Mesenchymal stem cell (in vitro differentiated cells and primary cell): Measurements from ENCODE around the gene EXOC6B.

Source experiments
- DNase-seq: peaks from one replicate; pipeline ENCODE4 v3.0.0-alpha.2; 2013
- H2AFZ ChIP-seq: one replicate; pipeline ENCODE4 v1.6.1; 2013; ENCODE audit warnings: low read depth, mild to moderate bottlenecking, control low read depth, inconsistent platforms, low read length, moderate library complexity
- H2AK5ac ChIP-seq: 2 replicates; pipeline ENCODE4 v1.6.1; 2013; ENCODE audit warnings: low read length, moderate library complexity, mild to moderate bottlenecking, inconsistent platforms; ENCODE audit not compliant: severe bottlenecking
- H2BK120ac ChIP-seq: one replicate; pipeline ENCODE4 v1.6.1; 2013; ENCODE audit warnings: low read depth, mild to moderate bottlenecking, inconsistent platforms, low read length, moderate library complexity
- H2BK12ac ChIP-seq, 2 experiments: one replicate each; pipeline ENCODE4 v1.6.1; 2013; ENCODE audit warnings: inconsistent platforms in 2 of 2, low read length in 2 of 2, mild to moderate bottlenecking in 2 of 2, moderate library complexity in 2 of 2, control low read depth in 1 of 2
- H2BK15ac ChIP-seq: one replicate; pipeline ENCODE4 v1.6.1; 2013; ENCODE audit warnings: mild to moderate bottlenecking, low read depth, inconsistent platforms; ENCODE audit not compliant: poor library complexity, severe bottlenecking
- H2BK5ac ChIP-seq: 2 replicates; pipeline ENCODE4 v1.6.1; 2013; ENCODE audit warnings: low read depth, mild to moderate bottlenecking, low read length, control low read depth, inconsistent platforms; ENCODE audit not compliant: poor library complexity, severe bottlenecking
- H3K14ac ChIP-seq, 2 experiments: one replicate each; pipeline ENCODE4 v1.6.1; 2013; ENCODE audit warnings: inconsistent platforms in 2 of 2, low read length in 2 of 2, control low read depth in 1 of 2, mild to moderate bottlenecking in 1 of 2, moderate library complexity in 1 of 2
- H3K18ac ChIP-seq, 2 experiments: one replicate each; pipeline ENCODE4 v1.6.1; 2013; ENCODE audit warnings: inconsistent platforms in 2 of 2, low read length in 2 of 2, control low read depth in 1 of 2, low read depth in 1 of 2, mild to moderate bottlenecking in 1 of 2
- H3K23ac ChIP-seq, 2 experiments: one replicate each; pipeline ENCODE4 v1.6.1; 2013; ENCODE audit warnings: inconsistent platforms in 2 of 2, low read length in 2 of 2, mild to moderate bottlenecking in 2 of 2, moderate library complexity in 2 of 2, control low read depth in 1 of 2
- H3K27ac ChIP-seq: 2 replicates; pipeline ENCODE4 v1.5.1; 2013; ENCODE audit warnings: mild to moderate bottlenecking, moderate library complexity, low read length, control low read depth, inconsistent platforms; ENCODE audit not compliant: poor library complexity, severe bottlenecking
- H3K27me3 ChIP-seq, 2 experiments: 2 replicates each; pipeline versions ENCODE4 v1.6.1 to v1.7.0; 2013; ENCODE audit warnings: low read length in 2 of 2, mild to moderate bottlenecking in 2 of 2, moderate library complexity in 2 of 2, control low read depth in 1 of 2, inconsistent platforms in 1 of 2; ENCODE audit not compliant: control insufficient read depth in 1 of 2, insufficient read depth in 1 of 2
- H3K36me3 ChIP-seq, 2 experiments: 2 replicates each; pipeline versions ENCODE4 v1.6.1 to v1.7.0; 2013; ENCODE audit warnings: low read length in 2 of 2, control low read depth in 1 of 2, inconsistent platforms in 1 of 2, low read depth in 1 of 2, mild to moderate bottlenecking in 1 of 2; ENCODE audit not compliant: insufficient read depth in 2 of 2, control insufficient read depth in 1 of 2
- H3K4ac ChIP-seq, 2 experiments: one replicate each; pipeline ENCODE4 v1.6.1; 2013; ENCODE audit warnings: inconsistent platforms in 2 of 2, low read length in 2 of 2, mild to moderate bottlenecking in 2 of 2, moderate library complexity in 2 of 2, control low read depth in 1 of 2, low read depth in 1 of 2
- H3K4me1 ChIP-seq: 2 replicates; pipeline ENCODE4 v1.6.1; 2013; ENCODE audit warnings: low read depth, low read length, control low read depth; ENCODE audit not compliant: control insufficient read depth, insufficient read depth
- H3K4me2 ChIP-seq: 2 replicates; pipeline ENCODE4 v1.6.1; 2013; ENCODE audit warnings: low read length, mild to moderate bottlenecking, inconsistent platforms; ENCODE audit not compliant: poor library complexity, severe bottlenecking
- H3K4me3 ChIP-seq, 2 experiments: 2 replicates each; pipeline versions ENCODE4 v1.5.1 to v1.7.0; 2013; ENCODE audit warnings: low read length in 2 of 2, mild to moderate bottlenecking in 2 of 2, control low read depth in 1 of 2, low read depth in 1 of 2; ENCODE audit not compliant: insufficient read depth in 1 of 2
- H3K79me1 ChIP-seq: replicated peaks from 2 replicates; pipeline ENCODE4 v1.6.1; 2013; ENCODE audit warnings: mild to moderate bottlenecking, control low read depth, low read length, inconsistent platforms; ENCODE audit not compliant: poor library complexity, severe bottlenecking
- H3K9ac ChIP-seq: 2 replicates; pipeline ENCODE4 v1.7.0; 2013; ENCODE audit warnings: mild to moderate bottlenecking, low read length, moderate library complexity
- H3K9me3 ChIP-seq: 2 replicates; pipeline ENCODE4 v1.7.0; 2013; ENCODE audit warnings: mild to moderate bottlenecking, low read length; ENCODE audit not compliant: control insufficient read depth
- H4K8ac ChIP-seq: one replicate; pipeline ENCODE4 v1.6.1; 2013; ENCODE audit warnings: inconsistent platforms, mild to moderate bottlenecking, low read length, moderate library complexity
- H4K91ac ChIP-seq: one replicate; pipeline ENCODE4 v1.6.1; 2013; ENCODE audit warnings: mild to moderate bottlenecking, low read length, inconsistent platforms
- WGBS: methylation state at CpG from one replicate; pipeline ENCODE4 v1.1.7; 2013; ENCODE audit warnings: mixed read lengths; 5-methylcytosine and 5-hydroxymethylcytosine counted together

Gene EXOC6B

DNA sequence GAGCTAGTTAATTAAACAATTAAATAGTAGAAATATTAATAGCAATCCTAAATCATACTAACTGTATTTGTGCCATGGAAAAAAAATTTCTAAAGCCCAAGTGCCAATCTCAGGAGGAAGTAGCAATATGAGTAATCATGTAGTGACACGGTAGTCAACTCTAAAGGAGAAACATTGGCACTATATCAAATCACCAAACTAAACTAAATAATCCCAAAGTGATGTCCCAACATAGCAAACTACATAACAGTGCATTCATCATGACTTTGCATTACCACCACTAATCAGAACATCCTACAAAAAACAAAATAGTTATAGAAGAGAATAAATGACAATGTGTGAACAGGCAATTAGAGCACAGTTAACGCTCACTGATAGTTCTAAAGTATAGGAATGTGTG is 195.1 kb downstream of the EXOC6B start:
- WGBS = 70% methylated on average over 2 of the region's 2 CpGs

DNA sequence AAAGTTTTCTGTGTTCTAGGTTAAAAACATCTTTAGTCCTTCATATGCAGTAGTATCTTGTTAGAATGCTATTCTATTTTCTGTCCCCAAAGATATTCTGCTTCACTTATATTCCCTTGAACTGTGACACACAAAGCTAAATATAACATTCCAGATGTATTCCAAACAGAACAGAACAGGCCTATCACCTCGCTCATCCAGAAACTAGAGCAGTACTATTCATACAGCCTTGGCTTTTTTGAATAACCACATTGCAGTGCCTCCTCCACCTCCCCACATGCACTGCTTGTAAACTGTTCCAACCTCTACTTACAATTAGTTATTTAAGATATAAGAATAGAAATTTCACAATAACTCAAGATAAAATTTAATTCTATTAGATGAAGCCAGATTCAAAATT is 196.8 kb downstream of the EXOC6B start:
- no peak overlapping the region for H3K9ac ChIP-seq
- no peak overlapping the region for H2BK120ac ChIP-seq
- no peak overlapping the region for H3K4me3 ChIP-seq
- H3K4ac ChIP-seq = no peak overlapping the region
- no peak overlapping the region for H2AK5ac ChIP-seq
- 100% methylated on average over 1 of the region's 1 CpG for WGBS
- no peaks in the 10 kb centered on the region for H3K4me1 ChIP-seq
- no peak overlapping the region for H4K91ac ChIP-seq
- H3K79me1 ChIP-seq = peaks cover 4% of the 10 kb centered on the region
- H3K4me2 ChIP-seq = no peak overlapping the region
- H4K8ac ChIP-seq = no peak overlapping the region
- H2AFZ ChIP-seq = no peak overlapping the region
- H3K27ac ChIP-seq = no peak overlapping the region
- no peak overlapping the region for H3K14ac ChIP-seq
- H3K18ac ChIP-seq = no peak overlapping the region
- no peak overlapping the region for H2BK15ac ChIP-seq
- H3K27me3 ChIP-seq = no peaks in the 10 kb centered on the region
- H2BK12ac ChIP-seq = no peak overlapping the region
- no peaks in the 10 kb centered on the region for H3K36me3 ChIP-seq
- no peaks in the 10 kb centered on the region for H3K9me3 ChIP-seq
- peak; percentile 10 for DNase-seq
- no peak overlapping the region for H2BK5ac ChIP-seq
- H3K23ac ChIP-seq = no peak overlapping the region

More for the DNA sequence above, 195.1 kb downstream of the EXOC6B start:
- H3K4ac ChIP-seq = no peak overlapping the region
- no peak overlapping the region for H4K8ac ChIP-seq
- H2AFZ ChIP-seq = no peak overlapping the region
- no peak overlapping the region for H3K4me3 ChIP-seq
- H3K79me1 ChIP-seq = peaks cover 4% of the 10 kb centered on the region
- H2BK12ac ChIP-seq = no peak overlapping the region
- H2AK5ac ChIP-seq = no peak overlapping the region
- H2BK15ac ChIP-seq = no peak overlapping the region
- peak overlapping the region; percentile 66 for H3K9ac ChIP-seq
- no peak overlapping the region for H3K27ac ChIP-seq
- no peaks in the 10 kb centered on the region for H3K36me3 ChIP-seq
- H2BK5ac ChIP-seq = no peak overlapping the region
- H3K4me2 ChIP-seq = no peak overlapping the region
- H3K23ac ChIP-seq = no peak overlapping the region
- no peak overlapping the region for H3K14ac ChIP-seq
- H4K91ac ChIP-seq = no peak overlapping the region
- H3K4me1 ChIP-seq = no peaks in the 10 kb centered on the region
- no peaks in the 10 kb centered on the region for H3K9me3 ChIP-seq
- no peak for DNase-seq
- H3K18ac ChIP-seq = no peak overlapping the region
- H3K27me3 ChIP-seq = no peaks in the 10 kb centered on the region
- H2BK120ac ChIP-seq = no peak overlapping the region

DNA sequence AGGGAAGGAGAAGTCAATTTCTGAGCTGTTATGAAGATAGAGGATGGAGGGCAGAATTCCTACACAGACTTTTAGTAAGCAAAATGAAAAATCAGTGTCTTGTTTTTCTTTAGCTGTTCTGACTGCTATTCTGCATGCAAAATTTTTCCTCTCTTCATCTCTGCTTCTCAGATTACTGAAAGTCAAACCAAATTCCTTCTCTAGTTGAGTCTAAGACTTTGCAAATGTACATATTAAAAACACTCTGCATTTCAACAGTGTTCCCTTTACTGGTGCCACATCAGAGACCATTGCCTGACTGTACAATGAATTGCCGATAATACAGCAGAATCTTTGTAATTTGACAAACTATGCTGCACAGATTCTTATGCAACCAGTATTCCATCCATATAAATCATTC is 198.8 kb downstream of the EXOC6B start:
- Histone ChIP-seq H4K8ac (no peak overlapping the region), H2AK5ac (no peak overlapping the region), H3K79me1 (peaks cover 4% of the 10 kb centered on the region), H3K18ac (no peak overlapping the region), H3K9ac (no peak overlapping the region), H4K91ac (no peak overlapping the region), H3K4me2 (no peak overlapping the region), H3K27me3 (no peaks in the 10 kb centered on the region), H2BK12ac (no peak overlapping the region), H2BK15ac (no peak overlapping the region), H3K23ac (no peak overlapping the region), H3K4me3 (no peak overlapping the region), H2BK120ac (no peak overlapping the region), H3K9me3 (no peaks in the 10 kb centered on the region), H3K27ac (no peak overlapping the region), H3K4ac (no peak overlapping the region), H3K4me1 (no peaks in the 10 kb centered on the region), H3K36me3 (no peaks in the 10 kb centered on the region), H2BK5ac (no peak overlapping the region), H2AFZ (no peak overlapping the region), H3K14ac (no peak overlapping the region)
- WGBS = 100% methylated on average over 1 of the region's 1 CpG
- DNase-seq = no peak

DNA sequence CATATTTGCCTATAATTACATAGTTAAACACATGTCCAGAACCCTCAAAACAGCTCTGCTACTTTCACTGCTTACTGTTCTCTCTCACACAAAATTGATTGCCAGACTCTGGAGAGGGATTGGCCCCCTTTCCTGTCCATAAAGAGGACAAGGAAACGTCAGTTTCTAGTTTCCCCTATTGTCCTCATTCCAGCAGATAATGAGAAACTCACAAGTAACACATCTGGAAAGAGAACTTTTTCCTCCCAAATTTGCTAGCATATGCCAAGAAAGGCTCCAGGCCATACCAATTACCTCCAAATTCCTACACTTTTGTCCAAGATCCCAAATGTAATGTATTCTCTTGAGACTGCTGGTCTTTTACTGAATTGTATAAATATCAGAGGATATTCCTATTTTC is 200.5 kb downstream of the EXOC6B start:
- Histone ChIP-seq H3K23ac (no peak overlapping the region), H3K27me3 (no peaks in the 10 kb centered on the region), H2BK120ac (no peak overlapping the region), H3K79me1 (peaks cover 2% of the 10 kb centered on the region), H4K8ac (no peak overlapping the region), H2BK12ac (no peak overlapping the region), H4K91ac (no peak overlapping the region), H3K9me3 (no peaks in the 10 kb centered on the region), H3K4ac (no peak overlapping the region), H3K27ac (no peak overlapping the region), H3K4me1 (no peaks in the 10 kb centered on the region), H2AK5ac (no peak overlapping the region), H3K14ac (no peak overlapping the region), H3K18ac (no peak overlapping the region), H2AFZ (no peak overlapping the region), H3K36me3 (no peaks in the 10 kb centered on the region), H2BK15ac (no peak overlapping the region), H3K4me2 (no peak overlapping the region), H2BK5ac (no peak overlapping the region), H3K4me3 (no peak overlapping the region), H3K9ac (no peak overlapping the region)
- 68% methylated on average over 1 of the region's 1 CpG for WGBS
- DNase-seq = no peak
